AG04450 (cell line): ENCODE measurements around the gene DBNL. TPM values are rescaled to one million over a fixed set of nuclear protein-coding genes. Genes with fewer than 3 reads are reported as not detected.
"Not testable (repeated sequence)": the region's sequence is repeated elsewhere in the genome, so short reads cannot be mapped to it uniquely, and the experiment has no call there.

Source experiments
- CTCF ChIA-PET: fragments of 300-600, 350-600 bp; formaldehyde crosslinking; extraction: SDS; loops from one replicate; lab custom pipeline; 2022; ENCODE audit warnings: antibody characterized with exemption, inconsistent platforms; lab: Charles Lee
- POLR2A ChIA-PET: fragments of 350-600 bp; formaldehyde crosslinking; extraction: SDS; loops from one replicate; lab custom pipeline; 2021; ENCODE audit warnings: antibody characterized with exemption, inconsistent platforms; lab: Yijun Ruan, JAX
- DNase-seq: peaks from one replicate; pipeline ENCODE4 v3.0.0-alpha.2; 2011; ENCODE audit warnings: low read depth, low spot score
- H3K27ac ChIP-seq: one replicate; pipeline ENCODE4 v1.5.1; 2012; ENCODE audit warnings: low read depth, low read length, control low read depth
- H3K27me3 ChIP-seq: one replicate; pipeline ENCODE4 v1.6.0; 2012; ENCODE audit warnings: low read length; ENCODE audit not compliant: control insufficient read depth, insufficient read depth
- H3K4me3 ChIP-seq: 2 replicates; pipeline ENCODE4 v1.5.1; 2011; ENCODE audit warnings: mild to moderate bottlenecking, low read depth, low read length, control low read depth
- H3K9me3 ChIP-seq: 2 replicates; pipeline ENCODE4 v1.5.1; 2012; ENCODE audit warnings: low read length; ENCODE audit not compliant: control insufficient read depth, insufficient read depth
- polyA plus RNA-seq: library from polyadenylated mRNA; depleted of rRNA; stranded (reverse); fragments of >200 nt; gene quantifications from 2 replicates; pipeline ENCODE4 v1.2.3, GENCODE V29; 2011

The DBNL gene
- polyA plus RNA-seq, 1 experiment, result 76.1 TPM

DNA sequence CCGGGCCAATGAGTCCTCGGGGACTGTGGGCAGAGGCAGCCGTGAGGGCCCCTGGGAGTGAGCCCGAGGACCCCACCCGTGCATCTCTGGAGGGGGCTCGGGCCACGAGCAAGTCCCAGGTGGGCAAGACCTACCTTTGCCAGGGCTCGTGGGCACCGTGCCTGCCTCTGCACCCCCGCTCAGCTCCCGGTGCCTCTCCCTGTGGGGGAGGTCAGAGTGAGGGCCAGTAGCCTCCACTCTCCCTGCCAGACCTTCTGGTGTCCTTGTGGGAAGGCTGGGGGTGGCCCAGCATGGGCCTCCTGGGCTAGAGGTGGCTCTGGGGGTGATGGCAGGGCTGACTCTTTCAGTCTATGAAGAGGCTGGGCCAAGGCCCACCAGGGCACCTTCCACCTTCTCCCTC is 15.1 kb upstream of the DBNL start:
- DNase-seq, POLR2A ChIA-PET, H3K27me3 ChIP-seq, H3K27ac ChIP-seq, CTCF ChIA-PET, H3K4me3 ChIP-seq, H3K9me3 ChIP-seq: not testable (repeated sequence)

- CTCF ChIA-PET, H3K27ac ChIP-seq, H3K9me3 ChIP-seq, H3K4me3 ChIP-seq, POLR2A ChIA-PET, H3K27me3 ChIP-seq, DNase-seq: not testable (repeated sequence)
These were observed 14.5 kb upstream of the DBNL start for GRCh38 chr7:44030029-44030428.

DNA sequence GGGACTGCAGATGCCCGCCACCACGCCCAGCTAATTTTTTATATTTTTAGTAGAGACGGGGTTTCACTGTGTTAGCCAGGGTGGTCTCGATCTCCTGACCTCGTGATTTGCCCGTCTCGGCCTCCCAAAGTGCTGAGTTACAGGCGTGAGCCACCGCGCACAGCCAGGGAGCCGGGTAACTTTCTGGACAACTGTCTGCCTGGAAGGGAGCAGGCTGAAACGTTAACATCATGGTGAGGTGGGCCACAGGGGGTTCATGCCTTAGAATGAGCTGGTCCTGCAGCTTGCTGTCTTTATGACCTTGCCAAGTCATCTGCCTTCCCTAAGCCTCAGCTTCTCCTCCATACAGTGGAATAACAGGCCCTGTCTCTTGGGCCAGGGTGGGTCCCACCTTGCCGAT is 13.2 kb upstream of the DBNL start:
- H3K27ac ChIP-seq, H3K9me3 ChIP-seq, H3K27me3 ChIP-seq, H3K4me3 ChIP-seq, CTCF ChIA-PET, POLR2A ChIA-PET, DNase-seq: not testable (repeated sequence)

- H3K9me3 ChIP-seq, CTCF ChIA-PET, DNase-seq, POLR2A ChIA-PET, H3K27me3 ChIP-seq, H3K4me3 ChIP-seq, H3K27ac ChIP-seq: not testable (repeated sequence)
These were observed 12.5 kb upstream of the DBNL start for GRCh38 chr7:44032031-44032430.

GRCh38 chr7:44033971-44034844 is 10.3 kb upstream of the DBNL start:
- H3K27me3 ChIP-seq, H3K27ac ChIP-seq, H3K4me3 ChIP-seq, CTCF ChIA-PET, H3K9me3 ChIP-seq, DNase-seq, POLR2A ChIA-PET: not testable (repeated sequence)

DNA sequence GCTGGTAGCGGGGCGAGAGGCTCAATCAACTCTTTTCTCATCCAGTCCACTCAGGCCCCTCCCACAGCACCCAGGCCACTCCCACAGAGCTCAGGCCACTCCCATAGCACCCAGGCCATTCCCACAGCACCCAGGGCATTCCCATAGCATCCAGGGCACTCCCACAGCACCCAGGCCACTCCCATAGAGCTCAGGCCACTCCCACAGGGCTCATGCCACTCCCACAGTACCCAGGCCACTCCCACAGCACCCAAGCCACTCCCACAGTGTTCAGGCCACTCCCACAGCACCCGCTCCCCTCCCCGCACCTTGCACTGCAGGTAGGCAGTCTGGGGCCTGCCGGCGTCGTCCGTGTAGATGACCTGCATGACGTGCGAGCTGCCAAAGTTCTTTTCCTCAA is 8.1 kb upstream of the DBNL start:
- POLR2A ChIA-PET, DNase-seq, H3K9me3 ChIP-seq, H3K27ac ChIP-seq, CTCF ChIA-PET, H3K27me3 ChIP-seq, H3K4me3 ChIP-seq: not testable (repeated sequence)

DNA sequence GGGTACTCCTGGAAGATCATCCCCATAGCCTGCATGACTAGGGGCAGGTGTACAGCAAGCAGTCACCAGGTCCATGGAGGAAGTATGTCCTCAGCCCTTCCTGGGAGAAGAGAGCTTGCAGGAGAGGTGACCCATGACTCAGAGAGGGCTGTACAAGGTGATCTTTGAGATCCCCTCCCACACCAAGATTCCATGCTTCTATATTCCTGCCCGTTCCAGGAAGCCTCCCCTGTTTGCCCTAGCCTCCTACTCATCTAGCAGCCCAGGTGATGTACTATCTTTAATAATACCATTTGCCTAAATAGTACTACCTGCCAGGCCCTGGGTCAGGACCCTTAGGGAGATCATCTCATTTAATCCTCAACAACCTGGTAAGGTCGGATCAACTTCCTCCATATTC is 6.6 kb upstream of the DBNL start:
- H3K27ac ChIP-seq, CTCF ChIA-PET, H3K27me3 ChIP-seq, POLR2A ChIA-PET, H3K9me3 ChIP-seq, H3K4me3 ChIP-seq, DNase-seq: not testable (repeated sequence)

DNA sequence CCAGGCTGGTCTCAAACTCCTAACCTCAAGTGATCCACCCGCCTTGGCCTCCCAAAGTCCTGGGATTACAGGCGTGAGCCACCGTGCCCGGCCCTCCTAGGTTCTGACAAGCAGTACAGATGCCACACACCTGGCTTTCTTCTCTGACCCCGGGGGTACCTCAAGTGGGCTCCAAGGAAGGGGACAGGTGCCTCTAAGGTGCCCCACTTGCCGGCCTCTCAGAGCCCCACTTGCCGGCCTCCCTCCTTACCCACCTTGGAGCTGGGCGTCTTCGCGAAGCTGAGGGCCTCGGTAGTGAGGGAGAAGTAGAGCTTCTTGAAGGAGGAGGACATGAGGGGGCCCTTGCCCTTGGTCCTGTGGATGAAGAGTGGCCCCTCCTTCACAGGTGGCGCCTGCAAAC is 5.9 kb upstream of the DBNL start:
- H3K27me3 ChIP-seq, DNase-seq, H3K9me3 ChIP-seq, POLR2A ChIA-PET, H3K27ac ChIP-seq, CTCF ChIA-PET, H3K4me3 ChIP-seq: not testable (repeated sequence)

- H3K27ac ChIP-seq, POLR2A ChIA-PET, DNase-seq, H3K9me3 ChIP-seq, H3K27me3 ChIP-seq, CTCF ChIA-PET: not testable (repeated sequence)
- H3K4me3 ChIP-seq, result peak overlapping the region; percentile 44
These were observed 5.4 kb upstream of the DBNL start for GRCh38 chr7:44038961-44039558.

- POLR2A ChIA-PET, CTCF ChIA-PET, DNase-seq, H3K27ac ChIP-seq, H3K27me3 ChIP-seq, H3K4me3 ChIP-seq, H3K9me3 ChIP-seq: not testable (repeated sequence)
These were observed 4.6 kb upstream of the DBNL start for GRCh38 chr7:44039800-44040492.

- H3K27me3 ChIP-seq, DNase-seq, H3K9me3 ChIP-seq, CTCF ChIA-PET, POLR2A ChIA-PET, H3K27ac ChIP-seq: not testable (repeated sequence)
- H3K4me3 ChIP-seq, result peak overlapping the region; percentile 41
These were observed 4.0 kb upstream of the DBNL start for GRCh38 chr7:44040493-44040891.
